K562 (cell line): ENCODE results near the gene ALOXE3. TPM values are rescaled to one million over a fixed set of nuclear protein-coding genes. Genes with fewer than 3 reads are reported as not detected.
A peak's percentile ranks its signal among the peaks of the same experiment; 100 is the strongest.

Source experiments
- BACH1 ChIP-seq: fragments of 200-800 bp; sonication (Bioruptor generic); IDR thresholded peaks from 2 replicates; pipeline ENCODE4 v1.6.1; 2016; ENCODE audit warnings: missing genetic modification characterization, missing compliant biosample characterization
- BRCA1 ChIP-seq, 2 experiments: fragments of 450-650 bp in 1 of 2; sonication (generic) in 1 of 2; formaldehyde crosslinking in 1 of 2; IDR thresholded peaks; 2 replicates each; pipeline versions ENCODE4 v1.5.0 to v1.6.1; 2017 to 2020; ENCODE audit warnings: mild to moderate bottlenecking in 1 of 2, missing genetic modification reagents in 1 of 2
- EGR1 ChIP-seq: fragments of 450-650 bp; conservative IDR thresholded peaks from 2 replicates; pipeline ENCODE4 v1.6.1; 2017; ENCODE audit warnings: mild to moderate bottlenecking
- EP300 ChIP-seq: IDR thresholded peaks from 2 replicates; pipeline ENCODE4 v1.6.1; 2012; ENCODE audit warnings: low read length, improper control_type of control experiment
- FOXA1 ChIP-seq: fragments of 450-650 bp; IDR thresholded peaks from 2 replicates; pipeline ENCODE4 v1.6.1; 2016; ENCODE audit warnings: mild to moderate bottlenecking, borderline replicate concordance
- HES1 ChIP-seq: fragments of 450-650 bp; IDR thresholded peaks from 2 replicates; pipeline ENCODE4 v1.6.1; 2016; ENCODE audit warnings: low read depth, mild to moderate bottlenecking, moderate library complexity
- IFI16 ChIP-seq: fragments of 250-450 bp; sonication (Bioruptor Pico); IDR thresholded peaks from 2 replicates; pipeline ENCODE4 v2.1.2; 2022; ENCODE audit warnings: mild to moderate bottlenecking, inconsistent platforms
- KLF10 ChIP-seq: fragments of 250-450 bp; sonication (Bioruptor Pico); IDR thresholded peaks from 2 replicates; pipeline ENCODE4 v1.6.1; 2021; ENCODE audit warnings: matching md5 sums
- NEUROD1 ChIP-seq: fragments of 150-350 bp; IDR thresholded peaks from 2 replicates; pipeline ENCODE4 v1.6.1; 2014; ENCODE audit warnings: borderline replicate concordance, low read length, low read depth; ENCODE audit not compliant: partially characterized antibody
- TAF9B ChIP-seq: fragments of 450-650 bp; IDR thresholded peaks from 2 replicates; pipeline ENCODE4 v1.6.1; 2018; ENCODE audit warnings: mild to moderate bottlenecking; ENCODE audit not compliant: partially characterized antibody
- TBP ChIP-seq: optimal IDR thresholded peaks from 2 replicates; pipeline ENCODE3; 2011; ENCODE audit warnings: low read depth, low read length, improper control_type of control experiment
- THRA ChIP-seq: fragments of 450-650 bp; IDR thresholded peaks from 2 replicates; pipeline ENCODE4 v1.6.1; 2017; ENCODE audit warnings: mild to moderate bottlenecking, moderate library complexity
- USF1 ChIP-seq: sonication (generic); formaldehyde crosslinking; IDR thresholded peaks from 2 replicates; pipeline ENCODE4 v1.9.0; 2022; ENCODE audit warnings: mild to moderate bottlenecking, missing genetic modification reagents
- ZNF280B ChIP-seq: fragments of 250-450 bp; sonication (Bioruptor Pico); IDR thresholded peaks from 2 replicates; pipeline ENCODE4 v1.5.1; 2021; ENCODE audit warnings: mild to moderate bottlenecking
- ZNF75A ChIP-seq: fragments of 450-650 bp; formaldehyde crosslinking; IDR thresholded peaks from 2 replicates; pipeline ENCODE4 v1.4.0; 2020; ENCODE audit warnings: mild to moderate bottlenecking
- ZNF764 ChIP-seq: fragments of 250-450 bp; sonication (Bioruptor Pico); IDR thresholded peaks from 2 replicates; pipeline ENCODE4 v1.4.0; 2020; ENCODE audit warnings: low read depth, mild to moderate bottlenecking, moderate library complexity
- polyA plus RNA-seq, 8 experiments: library from polyadenylated mRNA; depleted of rRNA in 4 of 8; stranded (reverse) in 5 of 8; unstranded in 3 of 8; fragments of >200 nt; fragmentation: Nextera tagmentation in 2 of 8; fragmentation: Illumina TruSeq in 1 of 8; extraction: Ambion mirVana in 2 of 8; extraction: Trizol in 1 of 8; gene quantifications; 2 replicates each; pipeline versions ENCODE4 v1.2.1 to v1.2.3, GENCODE V29; 2011 to 2014; ENCODE audit warnings: inconsistent platforms in 1 of 8, missing spikeins in 1 of 8
- total RNA-seq, 7 experiments: library from RNA; depleted of rRNA in 6 of 7; stranded (reverse); fragments of >200 nt in 6 of 7; fragmentation: Illumina TruSeq in 2 of 7; extraction: Trizol in 2 of 7; gene quantifications; 2 replicates each; pipeline versions ENCODE4 v1.2.1 to v1.2.3, GENCODE V29; 2011 to 2021; ENCODE audit warnings: low replicate concordance in 1 of 7

Gene ALOXE3
- total and polyA plus RNA-seq, 9 of the 15 experiments (the other 6 are each of a cell fraction or from before 2014, with no cell fraction given), result 0.04 TPM; not detected in 8

GRCh38 chr17:8152112-8152775 is 33.9 kb upstream of the ALOXE3 start, which contains the start of gene PER1 (continued):
- TF ChIP-seq THRA (no peak), IFI16 (no peak), HES1 (no peak), EGR1 (peak; percentile 52; the same call in 1 of the 2 replicates), BRCA1 (IDR thresholded peaks at IDR 0.05) (no peak), BRCA1 (CRISPR knock-in tag; IDR thresholded peaks at IDR 0.05) (no peak), TAF9B (no peak), TBP (peak; percentile 36), KLF10 (CRISPR knock-in tag) (no peak), BACH1 (no peak), USF1 (CRISPR knock-in tag) (peak; percentile 49; the same call in 1 of the 2 replicates), ZNF764 (no peak), EP300 (no peak), ZNF280B (CRISPR knock-in tag) (no peak), NEUROD1 (no peak), FOXA1 (no peak), ZNF75A (CRISPR knock-in tag) (no peak)
